Measurements from ENCODE around the gene POLDIP3. TPM values are rescaled to one million over a fixed set of nuclear protein-coding genes. Genes with fewer than 3 reads are reported as not detected.
A peak's percentile ranks its signal among the peaks of the same experiment; 100 is the strongest.

The POLDIP3 gene
- total RNA-seq, 5 donors from 2014 or later (not counting 1 experiment from before 2014, with no cell fraction given) = 66.5 to 83.8 (median 81.0) TPM

GRCh38 chr22:42646569-42647525 lies 32.2 kb upstream of the POLDIP3 start:
- H3K4me1 ChIP-seq (ENCODE audit: control insufficient read depth in 1 of 2, extremely low read depth in 1 of 2, insufficient read depth in 2 of 2, low read length in 2 of 2) = peaks cover 4 to 56% of the 10 kb centered on the region in 2 experiments

GRCh38 chr22:42645938-42646568 lies 31.4 kb upstream of the POLDIP3 start:
- Mint-ChIP-seq H3K27ac (no peak overlapping the region), H3K36me3 (no peaks in the 10 kb centered on the region), H3K9me3 (no peaks in the 10 kb centered on the region), H3K27me3 (no peaks in the 10 kb centered on the region), H3K4me1 (peaks cover 37 to 48% (median 41%) of the 10 kb centered on the region in 3 donors), H3K4me3 (no peak overlapping the region)
- ChIA-PET POLR2A (interaction anchor here in 1 of 2 donors (0.6 kb wide), 1 partner anchor 267 kb away, joined by 12 read pairs; no protein-coding TSS in a partner anchor), CTCF (no interaction called here)
- Histone ChIP-seq H3K4me3 (ENCODE audit: control insufficient read depth in 1 of 2, extremely low read depth in 1 of 2, low read length in 1 of 2) (no peak overlapping the region), H3K27me3 (replicated peaks in 1 of 2; ENCODE audit: control insufficient read depth in 2 of 2, extremely low read depth in 1 of 2, insufficient read depth in 2 of 2, low read length in 1 of 2) (peaks cover 0 to 4% of the 10 kb centered on the region in 2 experiments), H3K27ac (ENCODE audit: low read length) (no peak overlapping the region), H3K4me1 (ENCODE audit: control insufficient read depth in 1 of 2, extremely low read depth in 1 of 2, insufficient read depth in 2 of 2, low read length in 2 of 2) (peaks cover 4 to 56% of the 10 kb centered on the region in 2 experiments), H3K9me3 (no peaks in the 10 kb centered on the region), H3K36me3 (ENCODE audit: control insufficient read depth in 2 of 2, extremely low read depth in 1 of 2, insufficient read depth in 1 of 2, low read length in 1 of 2) (no peaks in the 10 kb centered on the region)
- DNase-seq (no peak), ATAC-seq (replicated peaks in 1 of 4) (no peak)
- WGBS (ENCODE audit: insufficient coverage) = 94% methylated on average over 13 of the region's 13 CpGs

More at GRCh38 chr22:42646569-42647525, 32.2 kb upstream of the POLDIP3 start:
- Histone ChIP-seq H3K27ac (ENCODE audit: low read length) (no peak overlapping the region), H3K27me3 (replicated peaks in 1 of 2; ENCODE audit: control insufficient read depth in 2 of 2, extremely low read depth in 1 of 2, insufficient read depth in 2 of 2, low read length in 1 of 2) (peaks cover 0 to 7% of the 10 kb centered on the region in 2 experiments), H3K4me3 (ENCODE audit: control insufficient read depth in 1 of 2, extremely low read depth in 1 of 2, low read length in 1 of 2) (no peak overlapping the region), H3K9me3 (no peaks in the 10 kb centered on the region), H3K36me3 (ENCODE audit: control insufficient read depth in 2 of 2, extremely low read depth in 1 of 2, insufficient read depth in 1 of 2, low read length in 1 of 2) (no peaks in the 10 kb centered on the region)
- Mint-ChIP-seq H3K4me1 (peaks cover 37 to 48% (median 41%) of the 10 kb centered on the region in 3 donors), H3K4me3 (peak overlapping the region; percentile 90 to 92 (median 92)), H3K36me3 (no peaks in the 10 kb centered on the region), H3K27me3 (no peaks in the 10 kb centered on the region), H3K9me3 (no peaks in the 10 kb centered on the region), H3K27ac (no peak overlapping the region)
- WGBS (ENCODE audit: insufficient coverage) = 72% methylated on average over 9 of the region's 16 CpGs
- CTCF ChIA-PET = no interaction called here
- POLR2A ChIA-PET = interaction anchor here (0.6 to 1.3 kb wide), 3 partner anchors 31 to 267 kb away, joined by 3 to 12 read pairs (median 3); no protein-coding TSS in a partner anchor
- DNase-seq (no peak), ATAC-seq (replicated peaks in 1 of 4) (no peak)

- no peaks in the 10 kb centered on the region for H3K9me3 Mint-ChIP-seq
- ATAC-seq (replicated peaks in 1 of 4) (no peak), DNase-seq (no peak)
- no peaks in the 10 kb centered on the region for H3K27me3 Mint-ChIP-seq
- Histone ChIP-seq H3K4me1 (ENCODE audit: control insufficient read depth in 1 of 2, extremely low read depth in 1 of 2, insufficient read depth in 2 of 2, low read length in 2 of 2) (peaks cover 4 to 56% of the 10 kb centered on the region in 2 experiments), H3K4me3 (ENCODE audit: control insufficient read depth in 1 of 2, extremely low read depth in 1 of 2, low read length in 1 of 2) (no peak overlapping the region), H3K9me3 (no peaks in the 10 kb centered on the region), H3K27ac (ENCODE audit: low read length) (no peak overlapping the region), H3K36me3 (ENCODE audit: control insufficient read depth in 2 of 2, extremely low read depth in 1 of 2, insufficient read depth in 1 of 2, low read length in 1 of 2) (no peaks in the 10 kb centered on the region), H3K27me3 (replicated peaks in 1 of 2; ENCODE audit: control insufficient read depth in 2 of 2, extremely low read depth in 1 of 2, insufficient read depth in 2 of 2, low read length in 1 of 2) (no peaks in the 10 kb centered on the region)
- H3K4me1 Mint-ChIP-seq = peaks cover 37 to 50% (median 41%) of the 10 kb centered on the region in 3 donors
- ChIA-PET CTCF (no interaction called here), POLR2A (no interaction called here)
- H3K27ac Mint-ChIP-seq = no peak overlapping the region
- no peaks in the 10 kb centered on the region for H3K36me3 Mint-ChIP-seq
- no peak overlapping the region for H3K4me3 Mint-ChIP-seq
- 98% methylated on average over 13 of the region's 19 CpGs for whole genome bisulfite sequencing (ENCODE audit: insufficient coverage)
Measured at GRCh38 chr22:42645341-42645937, 30.8 kb upstream of the POLDIP3 start.

GRCh38 chr22:42644422-42645340 lies 30.0 kb upstream of the POLDIP3 start:
- Mint-ChIP-seq H3K9me3 (no peaks in the 10 kb centered on the region), H3K27ac (no peak overlapping the region), H3K36me3 (no peaks in the 10 kb centered on the region), H3K27me3 (no peaks in the 10 kb centered on the region), H3K4me3 (no peak overlapping the region), H3K4me1 (peaks cover 36 to 52% (median 41%) of the 10 kb centered on the region in 3 donors)
- Histone ChIP-seq H3K4me3 (ENCODE audit: control insufficient read depth in 1 of 2, extremely low read depth in 1 of 2, low read length in 1 of 2) (no peak overlapping the region), H3K9me3 (no peaks in the 10 kb centered on the region), H3K4me1 (ENCODE audit: control insufficient read depth in 1 of 2, extremely low read depth in 1 of 2, insufficient read depth in 2 of 2, low read length in 2 of 2) (peaks cover 4 to 50% of the 10 kb centered on the region in 2 experiments), H3K27me3 (replicated peaks in 1 of 2; ENCODE audit: control insufficient read depth in 2 of 2, extremely low read depth in 1 of 2, insufficient read depth in 2 of 2, low read length in 1 of 2) (no peaks in the 10 kb centered on the region), H3K27ac (ENCODE audit: low read length) (no peak overlapping the region), H3K36me3 (ENCODE audit: control insufficient read depth in 2 of 2, extremely low read depth in 1 of 2, insufficient read depth in 1 of 2, low read length in 1 of 2) (no peaks in the 10 kb centered on the region)
- no peak for ATAC-seq (replicated peaks in 1 of 4)
- ChIA-PET POLR2A (interaction anchor here in 1 of 2 donors (0.6 kb wide), 1 partner anchor 498 kb away, joined by 3 read pairs; no protein-coding TSS in a partner anchor), CTCF (no interaction called here)
- no peak for DNase-seq
- 88% methylated on average over 2 of the region's 22 CpGs for WGBS (ENCODE audit: insufficient coverage)

- Mint-ChIP-seq H3K4me1 (peaks cover 36 to 52% (median 39%) of the 10 kb centered on the region in 3 donors), H3K27ac (no peak overlapping the region), H3K27me3 (no peaks in the 10 kb centered on the region), H3K4me3 (no peak overlapping the region), H3K36me3 (no peaks in the 10 kb centered on the region), H3K9me3 (no peaks in the 10 kb centered on the region)
- no peak overlapping the region for H3K27ac ChIP-seq (ENCODE audit: low read length)
- H3K36me3 ChIP-seq (ENCODE audit: control insufficient read depth in 2 of 2, extremely low read depth in 1 of 2, insufficient read depth in 1 of 2, low read length in 1 of 2) = no peaks in the 10 kb centered on the region
- no peak overlapping the region for H3K4me3 ChIP-seq (ENCODE audit: control insufficient read depth in 1 of 2, extremely low read depth in 1 of 2, low read length in 1 of 2)
- H3K4me1 ChIP-seq (ENCODE audit: control insufficient read depth in 1 of 2, extremely low read depth in 1 of 2, insufficient read depth in 2 of 2, low read length in 2 of 2) = peaks cover 4 to 46% of the 10 kb centered on the region in 2 experiments
- H3K9me3 ChIP-seq = no peaks in the 10 kb centered on the region
- no peak for ATAC-seq (replicated peaks in 1 of 4)
- CTCF ChIA-PET = interaction anchor here in 1 of 2 donors (0.6 kb wide), 1 partner anchor 13 kb away, joined by 4 read pairs; no protein-coding TSS in a partner anchor
- 94% methylated on average over 6 of the region's 14 CpGs for WGBS (ENCODE audit: insufficient coverage)
- POLR2A ChIA-PET = no interaction called here
- no peaks in the 10 kb centered on the region for H3K27me3 ChIP-seq (replicated peaks in 1 of 2; ENCODE audit: control insufficient read depth in 2 of 2, extremely low read depth in 1 of 2, insufficient read depth in 2 of 2, low read length in 1 of 2)
- no peak for DNase-seq
Measured at GRCh38 chr22:42643634-42644421, 29.1 kb upstream of the POLDIP3 start.

Measured in T-cell (primary cell).